HCT116 (cell line): Measurements from ENCODE around the gene C10orf105.

ENCODE experiments used
- CTCF ChIP-seq, 3 experiments: fragments of 200-600 bp in 1 of 3; sonication (generic) in 1 of 3; IDR thresholded peaks in 2 of 3; conservative IDR thresholded peaks in 1 of 3; 2 replicates each; pipeline ENCODE4 v1.5.1; 2012 to 2017; ENCODE audit warnings: low read depth in 2 of 3, low read length in 2 of 3, antibody characterized with exemption in 1 of 3, borderline replicate concordance in 1 of 3, control low read depth in 1 of 3, mild to moderate bottlenecking in 1 of 3, mixed read lengths in 1 of 3, mixed run types in 1 of 3, moderate library complexity in 1 of 3; ENCODE audit not compliant: insufficient read depth in 1 of 3
- JUND ChIP-seq: IDR thresholded peaks from 2 replicates; pipeline ENCODE4 v1.6.1; 2012
- POLR2A ChIP-seq: IDR thresholded peaks from 2 replicates; pipeline ENCODE4 v1.7.0; 2011; ENCODE audit warnings: borderline replicate concordance; ENCODE audit not compliant: insufficient read depth, insufficient read length; ENCODE audit errors: extremely low read depth

- no peak for TF ChIP-seq JUND
- no peak for TF ChIP-seq CTCF (IDR thresholded peaks at IDR 0.05 in 2 of 3, conservative IDR thresholded peaks at IDR 0.05 in 1 of 3; ENCODE audit: borderline replicate concordance in 1 of 3, insufficient read depth in 1 of 3, low read depth in 2 of 3, low read length in 2 of 3)
- TF ChIP-seq POLR2A, result no peak
Measured at GRCh38 chr10:71757399-71757922, 37.9 kb upstream of the C10orf105 start.
